ENCODE results near the gene ZNF362.

The ZNF362 gene

DNA sequence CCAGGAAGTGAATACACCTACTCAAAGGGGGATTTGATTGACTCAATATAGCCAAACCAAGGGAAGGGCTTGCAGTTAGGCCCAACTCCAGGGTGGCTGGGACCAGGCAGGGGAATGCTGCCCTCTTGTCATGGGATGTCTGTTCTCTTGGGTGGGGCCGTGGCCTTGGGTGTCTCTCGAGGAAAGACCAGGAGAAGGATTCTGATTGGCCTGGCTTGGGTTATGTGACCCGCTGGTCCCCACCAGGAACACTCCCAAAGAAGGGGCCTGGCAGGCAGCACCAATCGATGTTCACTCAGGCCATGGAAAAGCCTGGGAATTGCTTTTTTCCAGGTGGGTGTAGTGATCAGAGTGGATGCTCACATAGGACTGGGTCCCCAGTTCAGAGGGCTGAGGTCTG, 10.1 kb upstream of the ZNF362 start:
- no peak for FAIRE-seq

DNA sequence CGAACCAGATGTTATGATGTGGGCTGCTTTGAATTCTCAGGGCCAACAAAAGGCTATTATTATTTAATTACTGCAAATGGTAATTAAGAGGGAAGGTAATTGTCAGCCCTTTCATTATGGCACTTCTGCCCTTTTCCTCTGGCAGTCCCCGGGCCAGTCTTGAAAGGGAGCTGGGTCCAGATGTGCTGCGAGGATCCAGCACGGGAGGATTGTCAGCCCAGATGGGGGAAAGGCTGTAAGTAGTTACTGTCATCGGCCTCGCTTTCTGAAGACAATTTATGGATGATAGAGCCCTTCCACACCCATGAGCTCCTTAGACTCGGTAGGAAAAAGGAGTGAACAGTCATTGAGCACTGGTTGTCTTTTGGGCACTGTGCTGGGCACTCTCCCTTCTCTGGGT, 8.7 kb upstream of the ZNF362 start:
- FAIRE-seq: no peak

DNA sequence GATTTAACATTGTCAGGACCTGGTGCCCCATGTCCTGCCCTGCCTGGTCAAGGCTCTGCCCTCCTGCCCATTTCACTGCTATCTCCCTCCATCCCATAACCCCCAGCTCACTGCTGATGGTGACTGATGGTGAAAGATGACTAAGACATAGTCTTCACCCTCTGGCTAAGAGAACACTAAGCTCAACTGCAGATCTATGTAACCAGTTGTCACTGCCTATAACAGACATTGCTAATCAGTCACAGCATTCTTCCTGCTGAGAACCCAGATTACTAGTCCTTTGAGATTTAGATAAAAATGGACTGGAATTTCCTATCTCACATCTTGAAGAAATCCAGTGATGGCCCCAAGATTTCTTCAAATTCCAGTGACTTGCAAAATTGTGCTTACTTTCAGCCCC, 8.0 kb upstream of the ZNF362 start:
- FAIRE-seq: no peak

DNA sequence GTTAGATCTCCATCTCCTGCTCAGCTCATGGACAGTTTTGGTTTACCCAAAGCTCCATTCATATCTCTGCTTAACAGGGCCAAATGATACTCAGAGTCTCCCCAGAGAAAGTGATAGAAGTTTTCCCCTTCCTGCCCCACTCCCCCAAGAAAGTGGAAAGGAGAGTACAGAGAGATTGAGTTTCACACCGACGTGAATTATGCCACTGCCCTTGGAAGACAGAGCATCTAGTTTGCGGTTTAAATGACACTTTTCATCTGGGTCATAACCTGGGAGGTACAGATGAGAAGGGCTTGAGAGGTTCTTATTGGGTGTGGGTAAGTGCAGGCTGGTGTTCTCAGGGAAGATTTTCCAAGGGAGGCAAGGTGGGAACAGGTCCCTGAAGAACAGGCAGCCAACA, 6.9 kb upstream of the ZNF362 start:
- no peak for FAIRE-seq

DNA sequence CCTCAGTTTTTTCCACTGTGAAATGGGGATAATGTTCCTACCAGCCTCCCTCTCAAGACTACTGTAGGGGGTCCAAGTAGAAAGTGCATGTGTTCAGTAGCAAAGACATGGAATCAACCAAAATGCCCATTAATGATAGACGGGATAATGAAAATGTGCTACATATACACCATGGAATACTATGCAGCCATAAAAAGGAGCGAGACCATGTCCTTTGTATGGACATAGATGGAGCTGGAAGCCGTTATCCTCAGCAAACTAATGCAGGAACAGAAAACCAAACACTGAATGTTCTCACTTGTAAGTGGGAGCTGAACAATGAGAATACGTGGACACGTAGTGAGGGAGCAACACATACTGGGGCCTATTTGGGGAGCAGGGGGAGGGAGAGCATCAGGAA, 6.1 kb upstream of the ZNF362 start:
- no peak for FAIRE-seq

DNA sequence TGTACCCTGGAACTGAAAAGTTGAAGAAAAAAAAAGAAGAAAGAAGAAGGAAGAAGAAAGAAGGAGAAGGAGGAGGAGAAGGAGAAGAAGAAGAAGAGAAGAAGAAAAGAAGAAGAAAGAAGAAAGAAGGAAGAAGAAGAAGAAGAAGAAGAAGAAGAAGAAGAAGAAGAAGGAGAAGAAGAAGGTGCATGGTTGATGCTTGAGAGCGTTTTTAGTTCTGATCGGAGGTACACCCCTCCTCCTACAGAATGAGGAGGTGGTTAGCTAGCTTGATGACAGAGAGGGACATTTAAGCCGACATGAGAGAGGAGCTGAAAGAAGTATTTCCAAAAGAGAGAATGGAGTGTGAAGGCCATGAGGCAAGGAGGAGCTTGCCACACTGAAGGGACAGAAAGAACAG, 5.6 kb upstream of the ZNF362 start:
- no peak for FAIRE-seq

DNA sequence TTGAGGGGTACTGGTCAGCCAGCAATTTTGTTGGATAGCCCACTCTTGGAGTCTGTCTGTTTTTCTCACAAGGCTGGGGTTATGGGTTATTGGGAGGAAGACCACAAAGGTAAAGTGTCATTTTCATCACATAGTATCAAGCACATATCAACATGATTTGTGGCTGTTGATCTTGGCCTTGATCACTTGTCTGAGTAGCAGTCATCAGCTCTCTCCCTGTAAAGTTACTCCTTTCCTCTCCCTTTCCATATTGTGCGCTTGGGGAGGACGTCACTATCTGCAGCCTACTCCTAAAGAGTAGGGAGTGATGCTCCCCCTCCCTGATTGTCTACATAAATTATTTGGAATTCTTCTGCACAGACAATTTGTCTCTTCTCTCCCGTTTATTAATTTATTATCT, 1.8 kb upstream of the ZNF362 start:
- FAIRE-seq: no peak

DNA sequence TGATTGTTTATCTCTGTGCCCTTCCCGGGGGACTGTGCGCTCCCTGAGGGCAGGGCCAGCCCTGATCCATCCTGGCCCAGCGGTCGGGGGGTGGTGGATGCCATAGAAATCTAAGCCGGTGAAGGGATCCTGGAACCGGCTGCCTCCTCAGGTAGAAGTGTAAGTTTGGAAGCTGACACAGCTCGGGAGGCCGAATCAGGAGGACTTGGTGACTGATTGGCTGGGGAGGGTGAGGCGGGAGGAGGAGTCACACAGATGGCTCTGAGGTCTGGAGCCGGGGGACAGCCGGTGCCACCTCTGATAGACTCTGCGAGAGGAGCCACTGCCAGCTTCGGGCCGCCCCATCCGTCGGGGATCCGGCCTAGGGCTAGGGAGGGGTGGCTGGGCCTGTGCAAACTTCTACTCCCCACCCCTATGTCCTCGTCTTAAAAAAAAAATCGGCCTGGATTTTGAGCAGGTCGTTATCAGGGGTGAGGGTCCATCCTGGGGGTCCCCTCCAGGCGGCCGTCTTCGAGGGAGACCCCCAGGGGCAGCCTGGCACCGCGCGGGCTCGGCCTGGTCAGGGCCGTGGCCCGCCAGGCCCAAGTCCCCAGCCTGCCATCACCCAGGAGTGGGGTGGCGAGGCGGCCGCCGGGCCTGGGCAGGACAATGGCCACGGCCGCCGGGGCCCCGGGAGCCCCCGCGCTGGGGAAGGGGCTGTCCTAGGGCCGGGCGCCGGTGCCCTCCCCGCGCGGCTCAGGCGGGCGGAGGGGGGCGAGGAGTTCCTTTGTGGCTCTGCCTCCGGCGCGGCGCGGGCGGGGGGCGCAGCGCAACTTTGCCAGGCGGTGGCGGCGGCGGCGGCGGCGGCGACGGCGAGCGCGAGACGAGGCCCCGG, 708 bp upstream of the ZNF362 start:
- FAIRE-seq: no peak

DNA sequence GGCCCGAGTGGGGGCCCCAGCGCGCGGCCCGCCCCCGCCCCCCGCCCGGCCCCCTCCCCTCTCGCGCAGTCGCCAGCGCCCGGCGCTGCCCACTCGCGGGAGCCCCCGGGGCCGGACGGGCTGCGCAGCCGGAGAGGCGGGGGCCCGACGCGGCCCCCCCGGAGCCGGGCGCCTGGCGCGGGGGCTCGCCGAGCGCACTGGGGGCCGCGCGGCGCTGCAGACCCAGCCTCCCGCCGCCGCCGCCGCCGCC, 146 bp upstream of the ZNF362 start:
- FAIRE-seq: no peak

DNA sequence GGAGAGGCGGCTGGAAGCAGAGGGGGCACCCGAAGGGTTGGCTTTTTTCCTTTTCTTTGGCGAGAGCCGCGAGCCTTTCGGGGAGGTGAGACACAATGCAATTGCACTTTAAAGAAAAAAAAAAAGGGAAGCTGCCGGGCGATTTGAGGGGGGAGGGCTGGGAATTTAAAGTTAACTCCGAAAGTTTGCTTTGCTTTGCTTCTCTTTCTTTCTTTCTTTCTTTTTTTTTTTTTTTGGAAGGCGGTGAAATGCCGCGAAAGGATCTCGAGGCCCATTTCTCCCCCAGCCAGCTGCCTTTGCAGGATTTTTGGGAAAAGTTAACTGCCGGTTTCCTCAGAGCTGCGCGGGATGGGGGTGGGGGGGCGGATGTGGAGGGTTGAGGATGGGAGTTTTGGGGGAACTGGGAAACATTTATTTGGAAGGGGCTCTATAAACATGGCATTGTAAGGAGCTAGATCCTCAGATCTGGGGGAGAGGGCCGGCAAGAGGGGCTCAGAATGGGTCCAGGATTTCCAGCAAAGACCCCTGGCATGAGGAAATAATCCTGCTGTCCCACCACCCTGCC, 997 bp downstream of the ZNF362 start:
- no peak for FAIRE-seq

DNA sequence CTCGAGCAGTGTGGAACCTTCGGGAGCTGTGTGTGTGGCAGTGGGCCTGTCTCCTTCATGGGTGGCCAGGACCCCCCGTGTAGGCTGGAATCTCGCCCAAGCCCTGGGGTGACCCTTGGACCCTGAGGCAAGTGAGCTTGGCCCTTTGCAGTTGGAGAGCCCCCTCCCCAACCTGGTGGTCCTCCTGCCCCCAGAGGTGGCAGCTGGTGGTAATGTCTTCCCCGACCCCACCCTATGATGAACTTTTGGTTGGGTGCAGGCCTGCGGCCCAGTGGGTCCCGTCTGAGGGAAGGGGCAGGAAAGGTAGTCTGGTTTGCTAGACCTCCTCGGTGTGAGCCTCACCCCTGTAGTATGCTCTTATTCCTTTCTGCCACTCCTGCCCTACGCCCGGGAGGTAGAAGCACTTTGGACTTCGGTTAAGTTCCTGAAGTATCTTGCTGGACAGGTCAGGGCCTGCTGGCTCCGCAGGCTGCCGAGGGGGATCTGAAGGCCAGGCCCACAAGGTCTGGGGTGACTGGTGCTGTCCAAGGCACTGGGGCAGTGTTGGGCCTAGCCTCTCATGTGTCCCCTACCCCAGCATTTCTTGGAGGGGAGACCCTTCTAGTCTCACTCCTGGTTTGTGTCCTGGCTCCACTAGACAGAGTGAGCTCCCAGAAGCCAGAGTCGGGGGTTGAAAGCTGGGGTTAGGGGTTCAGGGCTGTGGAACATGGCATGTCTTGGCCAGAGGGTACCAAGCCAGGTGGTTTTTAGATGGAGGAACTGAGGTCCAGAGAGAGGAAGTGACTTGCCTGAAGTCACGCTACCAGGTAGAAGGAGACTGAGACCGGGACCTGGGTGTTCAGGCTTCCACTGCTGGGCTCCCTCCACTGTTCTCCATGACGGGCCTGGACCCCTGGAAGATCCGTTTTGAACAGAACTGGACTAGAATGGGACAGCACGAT, 1.8 kb downstream of the ZNF362 start:
- FAIRE-seq: no peak

DNA sequence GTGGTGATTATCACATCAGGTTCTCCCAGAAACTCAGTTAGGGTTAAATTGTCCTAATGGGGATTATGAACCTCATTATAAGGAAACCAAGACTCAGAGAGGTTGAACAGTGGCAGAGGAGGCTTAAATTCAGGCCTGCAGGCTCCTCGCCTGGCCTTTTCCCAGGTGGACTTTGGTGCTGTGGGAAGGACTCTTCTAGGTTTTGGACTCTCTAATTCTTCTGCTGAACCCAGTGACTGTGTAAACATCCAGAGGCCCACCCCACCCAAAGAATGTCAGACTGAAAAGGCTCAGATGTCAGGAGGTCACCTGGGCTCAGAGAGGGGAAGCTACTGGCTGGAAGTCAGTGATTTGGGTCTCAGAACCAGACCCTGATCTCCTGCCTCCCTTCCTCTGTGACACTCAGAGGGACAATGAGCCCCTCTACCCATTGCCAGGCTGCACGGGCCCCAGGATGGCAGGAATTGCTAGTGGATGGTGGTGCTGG, 2.5 kb downstream of the ZNF362 start:
- no peak for FAIRE-seq

DNA sequence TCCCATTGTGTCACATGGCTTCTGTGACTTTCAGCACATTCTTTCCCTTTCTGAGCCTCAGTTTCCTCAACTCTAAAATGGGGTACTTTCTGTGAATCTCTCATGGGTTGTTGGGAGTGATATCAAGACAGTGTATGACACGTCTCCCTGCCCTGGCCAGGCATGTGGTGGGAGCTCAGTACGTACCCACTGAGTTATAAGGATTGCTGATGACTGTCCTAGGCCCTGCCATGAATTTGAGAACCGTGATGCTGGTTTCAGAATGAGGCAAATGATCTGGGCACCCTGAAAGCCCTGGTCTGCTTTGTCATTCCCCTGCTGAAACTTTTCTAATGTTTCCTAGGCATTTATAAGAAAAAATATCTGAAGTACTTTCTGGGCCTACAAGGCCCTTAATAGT, 3.6 kb downstream of the ZNF362 start:
- FAIRE-seq: no peak

DNA sequence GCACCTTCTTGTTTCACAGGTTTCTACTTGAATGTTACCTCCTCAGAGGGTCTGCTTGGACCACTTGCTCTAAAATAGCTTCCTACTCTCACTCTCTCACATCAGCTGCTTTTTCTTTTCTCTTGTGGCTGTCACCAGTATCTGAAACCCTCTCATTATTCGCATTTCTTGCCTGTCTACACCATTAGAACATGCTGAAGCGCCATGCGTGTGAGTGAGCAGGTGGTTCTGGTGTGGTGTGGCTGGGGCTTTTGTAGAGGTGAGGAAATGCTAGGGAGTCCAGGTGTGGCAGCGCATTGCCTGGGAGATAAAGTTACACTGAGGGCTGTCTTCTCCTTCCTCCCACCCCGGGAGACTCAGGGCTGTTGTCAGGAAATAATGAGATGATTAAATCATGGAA, 4.1 kb downstream of the ZNF362 start:
- FAIRE-seq: no peak

DNA sequence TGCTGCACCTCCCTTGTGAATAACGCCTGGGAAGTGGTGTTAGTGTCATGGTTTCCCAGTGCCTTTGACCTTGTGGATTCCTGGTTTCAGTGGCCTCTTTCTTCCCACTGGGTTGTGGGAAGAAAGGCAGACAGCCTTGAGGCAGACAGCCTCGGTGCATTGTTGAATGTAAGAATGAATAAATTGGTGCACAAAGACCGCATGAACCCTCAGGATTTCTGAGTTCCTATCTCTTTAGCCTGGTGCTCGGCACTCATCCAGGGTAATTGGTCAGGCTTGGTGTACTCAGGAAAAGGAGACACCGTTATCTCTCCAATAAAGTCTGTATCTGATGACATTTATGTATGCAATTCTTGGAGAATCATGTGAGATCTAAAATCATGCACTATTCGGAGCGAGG, 5.1 kb downstream of the ZNF362 start:
- no peak for FAIRE-seq

DNA sequence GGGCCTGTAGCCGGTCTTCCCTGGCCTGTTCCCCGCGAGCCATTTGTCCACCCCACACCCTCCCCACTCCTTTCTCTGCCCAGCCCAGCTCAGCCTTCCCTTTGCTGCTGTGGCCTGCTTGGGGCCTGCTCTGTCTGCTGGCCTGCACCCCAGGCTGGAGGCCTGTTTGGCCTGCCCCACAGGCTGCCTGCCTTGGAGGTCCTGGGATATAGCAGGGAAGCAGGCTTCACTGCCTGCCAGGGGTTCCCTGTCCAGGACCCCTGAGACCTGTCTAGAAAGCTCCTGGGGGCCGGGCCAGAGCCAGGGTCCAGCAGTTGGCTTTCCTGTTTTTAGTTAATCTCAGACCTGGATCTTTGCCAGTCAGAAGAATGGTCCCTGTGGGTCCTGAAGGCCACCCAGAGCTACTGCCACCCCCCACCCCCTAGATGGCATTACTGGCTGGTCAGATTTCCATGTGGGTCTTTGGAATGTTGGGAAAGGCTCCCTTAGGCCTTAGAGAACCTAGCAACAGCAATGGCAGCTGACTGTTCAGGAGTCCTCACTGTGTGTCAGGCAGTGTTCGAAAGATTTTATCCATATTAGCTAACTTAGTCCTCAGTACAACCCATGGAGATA, 7.7 kb downstream of the ZNF362 start:
- no peak for FAIRE-seq

DNA sequence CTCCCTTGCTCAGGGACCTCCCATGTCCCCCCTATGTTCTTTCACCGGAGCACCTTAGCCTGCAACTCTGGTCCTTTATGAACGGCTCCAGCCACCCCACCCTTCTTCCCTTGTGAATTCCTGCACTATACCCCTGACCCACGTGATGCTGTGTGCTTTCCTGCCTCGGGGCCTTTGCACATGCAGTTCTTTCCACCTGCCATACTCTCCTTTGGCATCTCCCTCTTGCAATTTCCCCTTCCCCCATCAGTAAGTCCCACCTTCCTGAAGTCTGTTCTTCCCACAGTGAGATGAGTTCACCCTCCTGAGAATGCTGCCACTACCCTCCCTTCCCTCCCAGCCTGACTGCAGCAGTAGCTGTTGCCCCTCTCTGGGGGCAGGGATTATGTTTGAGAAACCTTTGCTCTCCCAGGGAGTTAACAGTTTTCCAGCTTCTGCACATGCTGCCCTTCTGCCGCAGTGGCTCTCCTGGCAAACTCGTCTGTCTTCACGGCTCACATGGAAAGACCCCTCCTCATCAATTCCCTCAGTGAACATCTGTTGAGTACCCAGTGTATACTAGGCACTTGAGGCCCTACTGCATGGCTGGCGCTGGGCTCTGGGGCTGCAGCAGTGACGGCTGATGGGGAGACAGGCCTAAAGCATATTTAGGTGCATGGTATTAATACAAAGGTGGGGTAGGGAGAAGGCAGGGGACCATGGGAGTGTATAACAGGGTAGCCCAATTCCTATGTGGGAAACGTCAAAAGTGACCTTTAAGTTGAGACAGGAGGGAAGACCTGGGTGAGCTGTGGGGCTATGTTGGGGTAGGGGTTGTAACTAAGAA, 9.7 kb downstream of the ZNF362 start:
- no peak for FAIRE-seq

DNA sequence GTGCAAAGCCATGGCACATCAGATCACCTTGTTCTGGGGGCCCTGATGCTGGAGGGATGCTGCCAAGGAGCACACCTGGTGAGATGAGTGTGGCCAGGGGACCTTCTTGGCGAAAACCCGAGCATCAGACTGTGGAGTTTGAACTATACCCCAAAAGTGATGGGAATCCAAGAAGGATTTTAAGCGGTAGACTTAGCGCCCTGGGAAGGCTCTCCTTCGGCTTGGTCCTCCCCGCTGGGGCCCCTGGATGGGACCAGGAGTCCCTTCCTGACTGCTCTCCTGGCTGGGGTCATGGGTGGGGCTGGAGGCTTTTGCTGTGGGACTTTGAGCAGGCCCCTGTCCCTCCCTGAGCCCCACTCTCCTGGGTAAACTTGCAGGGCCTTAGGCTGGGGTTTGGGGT, 10.5 kb downstream of the ZNF362 start:
- no peak for FAIRE-seq

DNA sequence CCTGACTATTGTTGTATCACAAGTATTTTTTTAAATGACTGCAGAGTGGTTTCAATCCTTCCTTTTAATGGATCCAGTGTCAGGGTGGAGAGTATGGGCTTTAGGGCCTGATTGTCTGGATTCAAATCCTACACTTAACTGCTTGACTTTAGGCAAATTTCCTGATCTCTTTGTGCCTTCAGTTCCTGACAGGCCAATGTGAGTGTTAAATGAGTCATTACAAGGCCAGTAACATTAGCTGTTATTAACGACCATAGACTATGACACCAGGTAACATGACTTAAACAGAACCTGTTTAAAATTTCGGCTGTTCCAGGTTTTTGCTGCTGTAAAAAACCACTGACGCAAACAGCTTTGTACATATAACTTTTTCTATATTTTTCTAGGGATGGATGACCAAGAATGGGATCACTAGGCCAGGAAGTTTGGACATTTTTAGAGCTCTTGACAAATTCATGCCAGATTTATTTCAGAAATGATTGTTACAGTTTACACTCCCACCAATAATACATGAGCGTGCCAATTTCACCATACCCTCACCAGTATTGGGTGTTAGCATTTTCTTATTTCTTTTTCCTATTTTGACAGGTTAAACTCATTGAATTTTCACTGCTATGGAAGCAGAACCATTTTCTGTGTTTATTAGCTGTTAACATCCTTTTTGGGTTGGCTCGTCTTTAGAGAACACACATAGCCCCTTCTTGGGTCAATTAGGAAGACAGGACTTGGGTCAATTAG, 11.3 kb downstream of the ZNF362 start:
- no peak for FAIRE-seq

DNA sequence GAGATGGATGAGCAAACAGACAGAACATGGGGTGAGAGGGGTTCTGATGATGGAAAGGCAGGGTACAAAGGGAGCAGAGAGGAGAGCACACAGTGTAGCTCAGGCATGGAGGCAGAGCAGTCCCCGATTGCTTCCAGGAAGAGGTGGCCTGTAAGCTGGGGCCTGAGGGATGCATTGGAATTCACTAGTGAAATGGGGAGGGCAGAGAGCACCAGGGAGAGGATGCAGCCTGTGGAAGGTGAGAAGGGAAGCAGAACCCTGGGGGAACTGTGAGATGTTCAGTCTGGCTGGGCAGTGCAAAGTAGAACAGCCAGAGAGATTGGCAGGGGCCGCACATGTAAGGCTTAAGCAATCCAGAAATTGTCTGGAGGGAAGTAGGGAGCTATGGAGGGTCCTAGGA, 12.2 kb downstream of the ZNF362 start:
- FAIRE-seq: no peak

DNA sequence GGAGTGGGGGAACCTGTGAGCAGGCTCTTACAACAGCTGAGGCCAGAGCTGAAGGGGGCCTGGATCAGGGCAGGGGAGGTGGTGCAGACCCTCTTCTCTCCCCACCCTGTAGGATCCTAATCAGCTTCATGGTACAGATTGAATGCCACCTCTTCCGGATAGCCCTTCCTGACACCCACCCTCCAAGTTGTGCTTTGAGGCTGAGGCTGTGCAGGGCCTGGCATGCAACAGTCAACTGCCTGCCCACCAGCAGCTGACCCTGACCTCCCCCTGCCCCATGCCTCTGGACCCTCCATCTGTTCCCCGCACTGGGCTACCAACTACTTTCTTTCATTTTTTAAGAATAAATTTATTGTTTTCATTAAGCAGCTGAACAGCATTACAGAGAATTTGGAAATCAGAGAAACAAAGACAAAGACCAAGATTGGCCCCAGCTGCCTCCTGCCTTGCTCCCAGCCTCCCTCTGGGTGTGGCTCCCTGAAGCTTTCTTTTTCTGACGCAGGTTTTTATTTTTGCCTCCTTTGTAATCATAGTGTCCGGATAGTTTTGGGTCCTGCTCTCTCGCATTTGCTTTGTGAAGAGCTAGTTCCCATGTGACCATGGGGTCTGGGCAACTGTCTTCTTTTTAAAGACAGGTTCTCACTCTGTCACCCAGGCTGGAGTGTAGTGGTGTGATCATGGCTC, 12.8 kb downstream of the ZNF362 start:
- no peak for FAIRE-seq
